K562 (cell line): ENCODE measurements around the gene CT45A9. TPM values are rescaled to one million over a fixed set of nuclear protein-coding genes. Genes with fewer than 3 reads are reported as not detected.

Source experiments
- ARHGAP35 ChIP-seq: fragments of 450-650 bp; IDR thresholded peaks from 2 replicates; pipeline ENCODE4 v1.6.1; 2018; ENCODE audit not compliant: partially characterized antibody
- CREBBP ChIP-seq: IDR thresholded peaks from one replicate; pipeline ENCODE4 v1.6.1; 2012; ENCODE audit warnings: low read depth, mild to moderate bottlenecking, control low read depth, inconsistent platforms, low read length
- MCM3 ChIP-seq: fragments of 450-650 bp; IDR thresholded peaks from 2 replicates; pipeline ENCODE4 v1.6.1; 2016
- NFATC3 ChIP-seq: fragments of 450-650 bp; IDR thresholded peaks from 2 replicates; pipeline ENCODE4 v1.6.1; 2017; ENCODE audit warnings: mild to moderate bottlenecking
- RB1 ChIP-seq: fragments of 450-650 bp; IDR thresholded peaks from 2 replicates; pipeline ENCODE4 v1.6.1; 2017; ENCODE audit warnings: low read depth, mild to moderate bottlenecking
- RNF219 ChIP-seq: fragments of 250-450 bp; sonication (Bioruptor Pico); IDR thresholded peaks from 2 replicates; pipeline ENCODE4 v1.5.0; 2022; ENCODE audit warnings: mild to moderate bottlenecking
- SUPT5H ChIP-seq: fragments of 450-650 bp; IDR thresholded peaks from 2 replicates; pipeline ENCODE4 v1.6.1; 2016
- TBL1XR1 ChIP-seq, 2 experiments: IDR thresholded peaks; 2 replicates each; pipeline ENCODE4 v1.6.1; 2012; ENCODE audit warnings: improper control_type of control experiment in 2 of 2, low read length in 2 of 2, mild to moderate bottlenecking in 1 of 2
- ZNF444 ChIP-seq: fragments of 250-450 bp; sonication (Bioruptor Pico); IDR thresholded peaks from 2 replicates; pipeline ENCODE4 v1.4.0; 2020; ENCODE audit warnings: mild to moderate bottlenecking, moderate library complexity
- ZNF655 ChIP-seq: fragments of 250-450 bp; sonication (Bioruptor Pico); IDR thresholded peaks from 2 replicates; pipeline ENCODE4 v1.5.0; 2021
- polyA plus RNA-seq, 8 experiments: library from polyadenylated mRNA; depleted of rRNA in 4 of 8; stranded (reverse) in 5 of 8; unstranded in 3 of 8; fragments of >200 nt; fragmentation: Nextera tagmentation in 2 of 8; fragmentation: Illumina TruSeq in 1 of 8; extraction: Ambion mirVana in 2 of 8; extraction: Trizol in 1 of 8; gene quantifications; 2 replicates each; pipeline versions ENCODE4 v1.2.1 to v1.2.3, GENCODE V29; 2011 to 2014; ENCODE audit warnings: inconsistent platforms in 1 of 8, missing spikeins in 1 of 8
- total RNA-seq, 7 experiments: library from RNA; depleted of rRNA in 6 of 7; stranded (reverse); fragments of >200 nt in 6 of 7; fragmentation: Illumina TruSeq in 2 of 7; extraction: Trizol in 2 of 7; gene quantifications; 2 replicates each; pipeline versions ENCODE4 v1.2.1 to v1.2.3, GENCODE V29; 2011 to 2021; ENCODE audit warnings: low replicate concordance in 1 of 7
- TF ChIP-seq, protein P1 (sequence below): fragments of 200-800 bp; sonication (Bioruptor generic); IDR thresholded peaks from 2 replicates; pipeline ENCODE4 v1.6.1; 2017; ENCODE audit warnings: missing genetic modification characterization, missing compliant biosample characterization
- TF ChIP-seq, protein P2 (sequence below): IDR thresholded peaks from 2 replicates; pipeline ENCODE4 v1.6.1; 2011; ENCODE audit warnings: borderline replicate concordance, low read depth, mild to moderate bottlenecking, moderate library complexity, low read length; ENCODE audit not compliant: insufficient read depth, poor library complexity, severe bottlenecking
- TF ChIP-seq, protein P3 (sequence below): fragments of 250-450 bp; sonication (Bioruptor Pico); IDR thresholded peaks from 2 replicates; pipeline ENCODE4 v1.5.0; 2021
- TF ChIP-seq, protein P4 (sequence below), 2 experiments: fragments of 450-650 bp; IDR thresholded peaks; 2 replicates each; pipeline ENCODE4 v1.6.1; 2018; ENCODE audit warnings: mild to moderate bottlenecking in 2 of 2, low read depth in 1 of 2; ENCODE audit not compliant: partially characterized antibody in 2 of 2

CT45A9 gene
- total and polyA plus RNA-seq, 9 of the 15 experiments (the other 6 are each of a cell fraction or from before 2014, with no cell fraction given), result 6.5 to 27.7 (median 9.6) TPM; not detected in 4

DNA sequence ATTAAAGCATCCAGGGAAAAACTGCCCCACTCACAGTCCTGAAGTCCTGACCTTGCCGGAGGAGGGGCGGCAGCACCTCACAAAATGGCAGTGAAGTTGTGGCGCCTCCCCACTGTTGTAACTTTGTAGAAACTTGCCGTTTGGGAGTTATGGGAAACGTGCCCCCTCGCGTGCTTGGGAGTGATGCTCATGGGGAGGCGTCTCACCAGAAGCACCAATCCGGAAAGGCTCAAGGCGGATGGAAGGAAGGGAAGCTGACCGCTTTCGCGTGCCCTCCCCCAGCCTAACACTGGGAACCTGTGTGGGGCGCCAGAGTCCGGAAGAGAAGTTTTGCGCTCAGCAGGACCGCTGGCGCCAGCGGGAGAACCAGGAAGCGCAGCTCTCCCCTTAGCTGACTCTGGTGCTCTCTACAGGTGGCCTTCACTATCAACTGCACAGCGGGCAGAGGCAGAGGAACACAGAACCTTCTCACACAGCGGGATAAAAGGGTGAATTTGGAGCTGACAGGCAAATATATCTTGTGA is 21.7 kb upstream of the CT45A9 start, which contains the start of the genes CT45A10 and SAGE1 (continued):
- TF ChIP-seq TBL1XR1 (IDR thresholded peaks at IDR 0.05; ENCODE audit: low read length in 2 of 2), result 0 out of 4 replicates have a peak, but pooled peaks of 1 of the 2 experiments have one; percentile 18
- TF ChIP-seq, protein P1, sequence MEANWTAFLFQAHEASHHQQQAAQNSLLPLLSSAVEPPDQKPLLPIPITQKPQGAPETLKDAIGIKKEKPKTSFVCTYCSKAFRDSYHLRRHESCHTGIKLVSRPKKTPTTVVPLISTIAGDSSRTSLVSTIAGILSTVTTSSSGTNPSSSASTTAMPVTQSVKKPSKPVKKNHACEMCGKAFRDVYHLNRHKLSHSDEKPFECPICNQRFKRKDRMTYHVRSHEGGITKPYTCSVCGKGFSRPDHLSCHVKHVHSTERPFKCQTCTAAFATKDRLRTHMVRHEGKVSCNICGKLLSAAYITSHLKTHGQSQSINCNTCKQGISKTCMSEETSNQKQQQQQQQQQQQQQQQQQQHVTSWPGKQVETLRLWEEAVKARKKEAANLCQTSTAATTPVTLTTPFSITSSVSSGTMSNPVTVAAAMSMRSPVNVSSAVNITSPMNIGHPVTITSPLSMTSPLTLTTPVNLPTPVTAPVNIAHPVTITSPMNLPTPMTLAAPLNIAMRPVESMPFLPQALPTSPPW (CRISPR knock-in tag), result peak; percentile 62; the same call in 1 of the 2 replicates
- TF ChIP-seq RNF219 (CRISPR knock-in tag), result no peak
- TF ChIP-seq RB1, result peak; percentile 75
- no peak for TF ChIP-seq ZNF655
- TF ChIP-seq CREBBP, result no peak
- TF ChIP-seq, protein P2, sequence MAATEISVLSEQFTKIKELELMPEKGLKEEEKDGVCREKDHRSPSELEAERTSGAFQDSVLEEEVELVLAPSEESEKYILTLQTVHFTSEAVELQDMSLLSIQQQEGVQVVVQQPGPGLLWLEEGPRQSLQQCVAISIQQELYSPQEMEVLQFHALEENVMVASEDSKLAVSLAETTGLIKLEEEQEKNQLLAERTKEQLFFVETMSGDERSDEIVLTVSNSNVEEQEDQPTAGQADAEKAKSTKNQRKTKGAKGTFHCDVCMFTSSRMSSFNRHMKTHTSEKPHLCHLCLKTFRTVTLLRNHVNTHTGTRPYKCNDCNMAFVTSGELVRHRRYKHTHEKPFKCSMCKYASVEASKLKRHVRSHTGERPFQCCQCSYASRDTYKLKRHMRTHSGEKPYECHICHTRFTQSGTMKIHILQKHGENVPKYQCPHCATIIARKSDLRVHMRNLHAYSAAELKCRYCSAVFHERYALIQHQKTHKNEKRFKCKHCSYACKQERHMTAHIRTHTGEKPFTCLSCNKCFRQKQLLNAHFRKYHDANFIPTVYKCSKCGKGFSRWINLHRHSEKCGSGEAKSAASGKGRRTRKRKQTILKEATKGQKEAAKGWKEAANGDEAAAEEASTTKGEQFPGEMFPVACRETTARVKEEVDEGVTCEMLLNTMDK, result peak; percentile 86
- peak; percentile 83 for TF ChIP-seq SUPT5H
- no peak for TF ChIP-seq ARHGAP35
- no peak for TF ChIP-seq ZNF444 (CRISPR knock-in tag)
- TF ChIP-seq NFATC3, result no peak
- TF ChIP-seq, protein P3, sequence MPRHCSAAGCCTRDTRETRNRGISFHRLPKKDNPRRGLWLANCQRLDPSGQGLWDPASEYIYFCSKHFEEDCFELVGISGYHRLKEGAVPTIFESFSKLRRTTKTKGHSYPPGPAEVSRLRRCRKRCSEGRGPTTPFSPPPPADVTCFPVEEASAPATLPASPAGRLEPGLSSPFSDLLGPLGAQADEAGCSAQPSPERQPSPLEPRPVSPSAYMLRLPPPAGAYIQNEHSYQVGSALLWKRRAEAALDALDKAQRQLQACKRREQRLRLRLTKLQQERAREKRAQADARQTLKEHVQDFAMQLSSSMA (CRISPR knock-in tag), result no peak
- TF ChIP-seq, protein P4, sequence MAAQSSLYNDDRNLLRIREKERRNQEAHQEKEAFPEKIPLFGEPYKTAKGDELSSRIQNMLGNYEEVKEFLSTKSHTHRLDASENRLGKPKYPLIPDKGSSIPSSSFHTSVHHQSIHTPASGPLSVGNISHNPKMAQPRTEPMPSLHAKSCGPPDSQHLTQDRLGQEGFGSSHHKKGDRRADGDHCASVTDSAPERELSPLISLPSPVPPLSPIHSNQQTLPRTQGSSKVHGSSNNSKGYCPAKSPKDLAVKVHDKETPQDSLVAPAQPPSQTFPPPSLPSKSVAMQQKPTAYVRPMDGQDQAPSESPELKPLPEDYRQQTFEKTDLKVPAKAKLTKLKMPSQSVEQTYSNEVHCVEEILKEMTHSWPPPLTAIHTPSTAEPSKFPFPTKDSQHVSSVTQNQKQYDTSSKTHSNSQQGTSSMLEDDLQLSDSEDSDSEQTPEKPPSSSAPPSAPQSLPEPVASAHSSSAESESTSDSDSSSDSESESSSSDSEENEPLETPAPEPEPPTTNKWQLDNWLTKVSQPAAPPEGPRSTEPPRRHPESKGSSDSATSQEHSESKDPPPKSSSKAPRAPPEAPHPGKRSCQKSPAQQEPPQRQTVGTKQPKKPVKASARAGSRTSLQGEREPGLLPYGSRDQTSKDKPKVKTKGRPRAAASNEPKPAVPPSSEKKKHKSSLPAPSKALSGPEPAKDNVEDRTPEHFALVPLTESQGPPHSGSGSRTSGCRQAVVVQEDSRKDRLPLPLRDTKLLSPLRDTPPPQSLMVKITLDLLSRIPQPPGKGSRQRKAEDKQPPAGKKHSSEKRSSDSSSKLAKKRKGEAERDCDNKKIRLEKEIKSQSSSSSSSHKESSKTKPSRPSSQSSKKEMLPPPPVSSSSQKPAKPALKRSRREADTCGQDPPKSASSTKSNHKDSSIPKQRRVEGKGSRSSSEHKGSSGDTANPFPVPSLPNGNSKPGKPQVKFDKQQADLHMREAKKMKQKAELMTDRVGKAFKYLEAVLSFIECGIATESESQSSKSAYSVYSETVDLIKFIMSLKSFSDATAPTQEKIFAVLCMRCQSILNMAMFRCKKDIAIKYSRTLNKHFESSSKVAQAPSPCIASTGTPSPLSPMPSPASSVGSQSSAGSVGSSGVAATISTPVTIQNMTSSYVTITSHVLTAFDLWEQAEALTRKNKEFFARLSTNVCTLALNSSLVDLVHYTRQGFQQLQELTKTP (IDR thresholded peaks at IDR 0.05; ENCODE audit: low read depth in 1 of 2, partially characterized antibody in 2 of 2), result no peak
- no peak for TF ChIP-seq MCM3
